Activated naive CD4-positive, alpha-beta T cell treated with anti-CD3 and anti-CD28 coated beads, Interleukin-2, amount 10 ng/mL, durations not matched to agents 7 days and 5 days (primary cell): ENCODE data around the gene ST3GAL2.

Source experiments
- CTCF ChIA-PET: fragments of 350-600 bp; sonication (Branson Sonifier 250); formaldehyde crosslinking; loops from one replicate; lab custom pipeline; 2021; ENCODE audit warnings: antibody characterized with exemption; lab: Charles Lee
- DNase-seq: peaks from one replicate; pipeline ENCODE4 v3.0.0-alpha.2; 2020
- H3K27ac Mint-ChIP-seq: one replicate; pipeline ENCODE4 v1.8.0; 2021; ENCODE audit warnings: mild to moderate bottlenecking, moderate library complexity, mixed read lengths
- H3K27me3 Mint-ChIP-seq: one replicate; pipeline ENCODE4 v1.8.0; 2021; ENCODE audit warnings: mild to moderate bottlenecking, mixed read lengths
- H3K36me3 Mint-ChIP-seq: one replicate; pipeline ENCODE4 v1.8.0; 2021; ENCODE audit warnings: mixed read lengths
- H3K4me1 Mint-ChIP-seq: one replicate; pipeline ENCODE4 v1.8.0; 2021; ENCODE audit warnings: mixed read lengths
- H3K4me3 Mint-ChIP-seq: one replicate; pipeline ENCODE4 v1.8.0; 2021; ENCODE audit warnings: mild to moderate bottlenecking, moderate library complexity, mixed read lengths
- H3K9me3 Mint-ChIP-seq: one replicate; pipeline ENCODE4 v1.8.0; 2021; ENCODE audit warnings: mixed read lengths

The ST3GAL2 gene

DNA sequence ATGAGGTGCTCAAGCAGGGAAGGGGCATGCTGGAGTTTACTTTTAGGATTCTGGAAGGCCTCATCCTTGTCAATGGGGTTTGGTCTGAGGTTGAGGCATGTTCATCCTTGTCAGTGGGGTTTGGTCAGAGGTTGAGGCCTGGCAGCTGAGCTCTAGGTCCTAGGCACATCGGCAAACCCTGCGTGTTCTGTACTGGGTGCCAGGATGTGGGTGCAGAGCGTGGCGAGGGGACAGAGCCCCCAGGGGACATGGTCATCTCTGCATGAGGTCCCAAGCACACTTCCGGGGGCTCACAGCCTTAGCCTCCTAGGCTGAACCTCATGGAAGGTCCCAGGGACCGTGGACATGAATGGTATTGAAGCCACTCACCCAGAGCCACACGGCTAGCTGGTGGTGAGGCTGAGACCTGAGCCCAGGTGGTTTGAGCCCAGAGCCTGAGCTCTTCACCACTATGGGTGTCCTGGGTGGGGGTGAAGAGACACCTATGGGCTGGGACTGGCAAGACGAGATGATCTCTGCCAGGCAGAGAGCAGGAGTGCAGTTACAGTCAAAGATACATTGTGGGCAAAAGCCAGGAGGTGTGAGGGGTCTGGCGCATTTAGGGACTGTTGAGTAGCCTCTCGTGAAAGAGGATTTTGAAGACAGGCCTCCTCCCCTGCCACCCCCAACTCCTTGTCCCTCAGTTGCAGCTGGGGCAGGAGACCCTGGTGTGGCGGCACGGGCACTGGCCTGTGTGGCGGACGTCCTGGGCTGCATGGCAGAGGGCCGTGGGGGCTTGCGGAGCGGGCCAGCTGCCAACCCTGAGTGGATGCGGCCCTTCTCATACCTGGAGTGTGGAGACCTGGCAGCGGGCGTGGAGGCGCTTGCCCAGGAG, 34.8 kb upstream of the ST3GAL2 start:
- Mint-ChIP-seq H3K4me1 (peaks cover 13% of the 10 kb centered on the region), H3K9me3 (no peaks in the 10 kb centered on the region), H3K27ac (no peak overlapping the region), H3K36me3 (peaks cover 7% of the 10 kb centered on the region), H3K4me3 (no peak overlapping the region), H3K27me3 (no peaks in the 10 kb centered on the region)
- CTCF ChIA-PET = interaction anchor here (0.7 to 1.5 kb wide), 3 partner anchors 16 to 104 kb away, joined by 3 read pairs; no protein-coding TSS in a partner anchor
- DNase-seq = peak; percentile 37

DNA sequence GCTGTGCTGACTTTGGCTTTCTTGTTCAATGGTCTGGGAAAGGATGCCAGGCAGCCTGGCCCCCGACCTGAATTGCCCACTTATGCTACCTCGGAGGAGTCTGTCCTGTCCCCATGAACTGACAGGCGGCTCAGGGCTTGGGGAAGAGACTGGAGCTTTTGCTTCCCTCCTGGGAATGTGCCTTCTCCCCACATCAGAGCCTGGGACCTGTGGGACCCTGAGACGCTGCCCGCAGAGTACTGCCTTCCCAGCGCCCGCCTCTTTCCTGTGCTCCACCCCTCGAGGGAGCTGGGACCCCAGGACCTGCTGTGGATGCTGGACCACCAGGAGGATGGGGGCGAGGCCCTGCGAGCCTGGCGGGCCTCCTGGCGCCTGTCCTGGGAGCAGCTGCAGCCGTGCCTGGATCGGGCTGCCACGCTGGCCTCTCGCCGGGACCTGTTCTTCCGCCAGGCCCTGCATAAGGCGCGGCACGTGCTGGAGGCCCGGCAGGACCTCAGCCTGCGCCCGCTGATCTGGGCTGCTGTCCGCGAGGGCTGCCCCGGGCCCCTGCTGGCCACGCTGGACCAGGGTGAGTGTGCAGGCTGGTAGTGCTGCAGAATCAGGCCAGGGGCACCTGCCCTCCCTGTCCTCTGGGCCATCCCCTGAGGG, 34.0 kb upstream of the ST3GAL2 start:
- H3K27me3 Mint-ChIP-seq = no peaks in the 10 kb centered on the region
- H3K36me3 Mint-ChIP-seq = peaks cover 7% of the 10 kb centered on the region
- no peak overlapping the region for H3K4me3 Mint-ChIP-seq
- H3K27ac Mint-ChIP-seq = no peak overlapping the region
- peaks cover 12% of the 10 kb centered on the region for H3K4me1 Mint-ChIP-seq
- CTCF ChIA-PET = interaction anchor here (0.6 to 1.5 kb wide), 3 partner anchors 17 to 1960 kb away, joined by 3 read pairs; no protein-coding TSS in a partner anchor
- H3K9me3 Mint-ChIP-seq = no peaks in the 10 kb centered on the region
- no peak for DNase-seq

DNA sequence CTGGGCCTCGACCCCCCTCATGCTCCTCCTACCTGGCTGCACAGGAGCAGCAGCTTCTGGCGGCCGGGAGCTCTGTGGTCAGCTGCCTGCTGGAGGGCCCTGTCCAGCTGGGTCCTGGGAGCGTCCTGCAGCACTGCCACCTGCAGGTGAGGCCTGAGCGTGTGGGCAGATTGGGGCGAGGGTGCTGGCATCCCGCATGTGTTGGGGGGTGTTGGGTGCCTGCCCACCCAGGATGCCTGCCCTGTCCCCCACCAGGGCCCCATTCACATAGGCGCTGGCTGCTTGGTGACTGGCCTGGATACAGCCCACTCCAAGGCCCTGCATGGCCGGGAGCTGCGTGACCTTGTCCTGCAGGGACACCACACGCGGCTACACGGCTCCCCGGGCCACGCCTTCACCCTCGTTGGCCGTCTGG, 32.0 kb upstream of the ST3GAL2 start:
- Mint-ChIP-seq H3K4me3 (no peak overlapping the region), H3K27ac (no peak overlapping the region), H3K27me3 (no peaks in the 10 kb centered on the region), H3K9me3 (no peaks in the 10 kb centered on the region), H3K4me1 (no peaks in the 10 kb centered on the region), H3K36me3 (no peaks in the 10 kb centered on the region)
- CTCF ChIA-PET = interaction anchor here (0.6 to 1.2 kb wide), 3 partner anchors 30 to 101 kb away, joined by 3 to 4 read pairs (median 3); no protein-coding TSS in a partner anchor
- no peak for DNase-seq

DNA sequence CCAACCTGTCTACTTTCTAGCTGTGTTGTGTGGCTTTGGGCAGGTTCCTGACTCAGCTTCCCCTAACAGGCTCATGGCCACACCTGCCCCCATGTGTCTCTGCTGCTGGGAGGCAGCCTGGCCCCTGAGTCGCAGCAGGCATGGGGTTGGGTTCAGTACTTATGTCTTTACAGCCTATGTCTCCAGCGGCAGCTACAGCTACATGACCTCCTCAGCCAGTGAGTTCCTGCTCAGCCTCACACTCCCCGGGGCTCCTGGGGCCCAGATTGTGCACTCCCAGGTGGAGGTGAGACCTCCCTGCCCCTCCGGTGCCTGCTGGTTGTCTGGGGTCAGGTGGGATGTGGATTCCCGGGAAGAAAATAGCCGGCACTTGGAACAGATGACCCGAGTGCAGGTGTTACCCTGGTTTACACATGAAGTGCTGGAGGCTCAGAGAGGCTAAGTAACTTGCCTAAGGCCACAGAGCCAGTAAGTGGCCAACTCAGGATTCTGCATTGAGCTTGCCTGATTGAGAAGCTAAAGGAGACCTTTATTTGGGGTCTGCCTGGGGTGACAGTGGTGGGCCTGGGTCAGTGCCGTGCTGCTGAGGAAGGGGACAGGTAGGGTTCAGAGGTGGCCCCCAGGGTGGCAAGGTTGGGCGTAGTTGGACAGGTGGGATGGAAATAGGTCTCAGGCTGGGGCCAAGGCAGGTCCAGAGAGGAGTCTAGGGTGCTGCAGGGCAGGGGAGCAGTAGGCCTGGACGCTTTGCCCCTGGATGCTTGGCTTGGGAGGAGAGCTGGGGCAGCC, 31.4 kb upstream of the ST3GAL2 start:
- Mint-ChIP-seq H3K4me1 (no peaks in the 10 kb centered on the region), H3K27ac (no peak overlapping the region), H3K4me3 (no peak overlapping the region), H3K9me3 (no peaks in the 10 kb centered on the region), H3K27me3 (no peaks in the 10 kb centered on the region), H3K36me3 (no peaks in the 10 kb centered on the region)
- no peak for DNase-seq
- CTCF ChIA-PET = interaction anchor here (0.6 to 1.2 kb wide), 3 partner anchors 31 to 101 kb away, joined by 3 to 4 read pairs (median 3); no protein-coding TSS in a partner anchor

DNA sequence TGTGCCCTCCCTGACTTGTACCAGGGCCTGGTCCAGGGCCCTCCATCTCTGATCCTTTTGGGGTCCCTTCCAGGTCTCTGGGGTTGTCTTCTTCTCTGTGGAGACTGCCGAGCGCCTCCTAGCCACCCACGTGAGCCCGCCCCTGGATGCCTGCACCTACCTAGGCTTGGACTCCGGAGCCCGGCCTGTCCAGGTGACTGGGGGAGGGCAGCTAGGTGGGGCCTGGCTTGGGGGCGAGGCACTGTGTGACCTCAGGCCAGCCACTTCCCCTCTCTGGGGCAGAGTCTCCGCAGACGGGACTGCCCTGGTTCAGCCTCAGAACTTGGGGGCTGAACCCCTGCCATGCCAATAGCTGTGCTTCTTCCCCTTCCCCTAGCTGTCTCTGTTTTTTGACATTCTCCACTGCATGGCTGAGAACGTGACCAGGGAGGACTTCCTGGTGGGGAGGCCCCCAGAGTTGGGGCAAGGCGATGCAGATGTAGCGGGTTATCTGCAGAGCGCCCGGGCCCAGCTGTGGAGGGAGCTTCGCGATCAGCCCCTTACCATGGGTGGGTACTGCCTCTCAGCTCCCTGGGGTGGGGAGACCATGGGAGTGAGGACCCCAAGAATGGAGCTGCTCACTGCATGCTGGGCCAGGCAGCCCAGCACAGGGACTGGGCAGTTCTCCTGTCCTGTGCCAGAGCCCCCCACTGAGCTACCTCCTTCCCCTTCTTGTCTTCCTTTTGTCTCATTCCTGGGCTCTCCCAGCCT, 30.1 kb upstream of the ST3GAL2 start:
- Mint-ChIP-seq H3K27me3 (no peaks in the 10 kb centered on the region), H3K4me3 (no peak overlapping the region)
- CTCF ChIA-PET = interaction anchor here (0.7 to 1.1 kb wide), 2 partner anchors 13 to 70 kb away, joined by 3 read pairs; no protein-coding TSS in a partner anchor

DNA sequence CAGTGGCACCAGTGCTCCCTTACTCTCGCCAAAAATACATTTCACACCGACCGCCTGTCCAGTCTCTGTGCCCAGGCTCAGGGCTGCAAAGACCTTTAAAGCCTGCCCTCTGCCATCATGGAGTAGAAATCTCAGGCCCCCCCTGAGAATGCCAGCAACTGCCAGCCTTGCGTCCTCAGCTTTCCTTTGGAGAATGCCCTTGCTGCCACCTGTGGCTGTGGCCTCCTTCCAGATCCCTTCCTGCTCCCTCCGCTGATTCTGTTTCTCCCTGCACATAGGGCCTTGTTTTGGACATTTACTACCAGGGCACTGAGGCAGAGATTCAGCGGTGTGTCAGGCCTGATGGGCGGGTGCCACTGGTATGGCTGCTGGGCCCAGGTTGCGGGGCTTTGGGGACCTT, 28.7 kb upstream of the ST3GAL2 start:
- Mint-ChIP-seq H3K27ac (no peak overlapping the region), H3K4me3 (no peak overlapping the region), H3K4me1 (no peaks in the 10 kb centered on the region), H3K27me3 (no peaks in the 10 kb centered on the region), H3K9me3 (no peaks in the 10 kb centered on the region), H3K36me3 (peaks cover 2% of the 10 kb centered on the region)
- no peak for DNase-seq
- CTCF ChIA-PET = no interaction called here

More for the DNA sequence above, 30.1 kb upstream of the ST3GAL2 start:
- H3K27ac Mint-ChIP-seq = no peak overlapping the region
- no peaks in the 10 kb centered on the region for H3K9me3 Mint-ChIP-seq
- peaks cover 2% of the 10 kb centered on the region for H3K36me3 Mint-ChIP-seq
- DNase-seq = no peak
- no peaks in the 10 kb centered on the region for H3K4me1 Mint-ChIP-seq

DNA sequence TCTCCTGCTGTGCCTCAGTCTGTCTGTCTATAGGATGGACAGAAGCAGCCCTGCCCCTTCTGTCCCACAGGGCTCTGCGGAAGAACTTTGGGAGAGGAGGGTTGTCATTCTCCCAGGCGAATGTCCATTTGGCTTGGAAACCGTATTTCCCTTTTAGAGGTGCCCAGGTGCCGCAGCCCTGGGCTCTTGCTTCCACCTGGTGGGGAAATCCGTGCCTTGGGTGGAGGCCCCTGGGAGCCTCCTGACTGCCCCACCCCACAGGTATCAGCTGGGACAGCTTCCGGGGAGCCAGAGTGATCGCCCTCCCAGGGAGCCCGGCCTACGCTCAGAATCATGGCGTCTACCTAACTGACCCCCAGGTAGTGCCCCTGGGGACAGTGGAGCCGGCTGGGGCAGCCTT, 28.2 kb upstream of the ST3GAL2 start:
- no peak for DNase-seq
- H3K36me3 Mint-ChIP-seq = peaks cover 2% of the 10 kb centered on the region
- H3K27me3 Mint-ChIP-seq = no peaks in the 10 kb centered on the region
- no peak overlapping the region for H3K4me3 Mint-ChIP-seq
- no peaks in the 10 kb centered on the region for H3K4me1 Mint-ChIP-seq
- CTCF ChIA-PET = interaction anchor here (1.3 kb wide), 1 partner anchor 97 kb away, joined by 4 read pairs; no protein-coding TSS in a partner anchor
- H3K9me3 Mint-ChIP-seq = no peaks in the 10 kb centered on the region
- H3K27ac Mint-ChIP-seq = no peak overlapping the region

DNA sequence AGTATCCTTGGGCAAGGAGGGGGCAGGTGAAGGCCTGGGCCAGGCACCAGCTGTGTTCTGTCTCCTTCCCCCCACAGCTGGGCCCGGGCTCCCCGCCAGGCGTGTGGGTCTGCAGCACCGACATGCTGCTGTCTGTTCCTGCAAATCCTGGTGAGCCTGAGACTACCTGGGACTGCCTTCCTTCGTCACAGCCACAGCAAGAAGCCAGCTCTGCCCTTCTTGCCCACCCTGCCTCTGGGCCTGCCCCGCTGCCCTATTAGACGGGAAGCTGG, 27.8 kb upstream of the ST3GAL2 start:
- CTCF ChIA-PET = interaction anchor here (1.1 to 1.3 kb wide), 2 partner anchors 86 to 97 kb away, joined by 4 read pairs; no protein-coding TSS in a partner anchor
- H3K36me3 Mint-ChIP-seq = peaks cover 2% of the 10 kb centered on the region
- no peak for DNase-seq
- H3K9me3 Mint-ChIP-seq = no peaks in the 10 kb centered on the region
- no peaks in the 10 kb centered on the region for H3K27me3 Mint-ChIP-seq
- no peak overlapping the region for H3K27ac Mint-ChIP-seq
- H3K4me3 Mint-ChIP-seq = no peak overlapping the region
- no peaks in the 10 kb centered on the region for H3K4me1 Mint-ChIP-seq

DNA sequence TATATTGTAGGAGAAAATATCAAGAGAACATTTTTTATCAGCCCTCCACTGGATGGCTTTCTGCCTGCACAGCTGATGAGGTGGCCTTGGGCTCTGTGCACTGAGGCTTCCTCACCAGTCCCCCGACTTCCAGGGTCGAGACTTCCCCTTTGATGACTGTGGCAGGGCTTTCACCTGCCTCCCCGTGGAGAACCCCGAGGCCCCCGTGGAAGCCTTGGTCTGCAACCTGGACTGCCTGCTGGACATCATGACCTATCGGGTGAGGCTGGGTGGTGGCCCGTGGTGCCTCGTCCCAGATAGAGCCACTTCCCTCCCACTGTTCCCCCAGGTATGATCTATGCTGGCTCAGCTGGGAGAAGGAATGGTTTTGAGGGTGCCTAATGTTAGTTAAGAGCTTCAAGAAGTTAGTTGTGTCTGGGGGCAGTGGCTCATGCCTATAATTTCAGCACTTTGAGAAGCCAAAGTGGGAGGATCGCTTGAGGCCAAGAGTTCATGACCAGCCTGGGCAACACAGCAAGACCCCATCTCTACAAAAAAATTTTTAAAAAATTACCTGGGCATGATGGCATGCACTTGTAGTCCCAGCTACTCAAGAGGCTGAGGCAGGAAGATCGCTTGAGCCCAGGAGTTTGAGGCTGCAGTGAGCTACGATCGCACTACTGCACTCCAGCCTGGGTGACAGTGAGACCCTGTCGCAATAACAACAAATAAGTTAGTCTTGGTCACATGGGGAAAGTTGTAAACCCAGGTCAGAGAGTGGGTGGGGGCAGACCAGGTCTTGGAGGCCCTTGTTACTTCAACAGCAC, 27.3 kb upstream of the ST3GAL2 start:
- no peak for DNase-seq
- Mint-ChIP-seq H3K27ac (no peak overlapping the region), H3K4me3 (no peak overlapping the region), H3K4me1 (no peaks in the 10 kb centered on the region), H3K27me3 (no peaks in the 10 kb centered on the region), H3K9me3 (no peaks in the 10 kb centered on the region), H3K36me3 (peaks cover 2% of the 10 kb centered on the region)
- CTCF ChIA-PET = interaction anchor here (1.1 to 1.3 kb wide), 2 partner anchors 85 to 96 kb away, joined by 4 read pairs; no protein-coding TSS in a partner anchor

DNA sequence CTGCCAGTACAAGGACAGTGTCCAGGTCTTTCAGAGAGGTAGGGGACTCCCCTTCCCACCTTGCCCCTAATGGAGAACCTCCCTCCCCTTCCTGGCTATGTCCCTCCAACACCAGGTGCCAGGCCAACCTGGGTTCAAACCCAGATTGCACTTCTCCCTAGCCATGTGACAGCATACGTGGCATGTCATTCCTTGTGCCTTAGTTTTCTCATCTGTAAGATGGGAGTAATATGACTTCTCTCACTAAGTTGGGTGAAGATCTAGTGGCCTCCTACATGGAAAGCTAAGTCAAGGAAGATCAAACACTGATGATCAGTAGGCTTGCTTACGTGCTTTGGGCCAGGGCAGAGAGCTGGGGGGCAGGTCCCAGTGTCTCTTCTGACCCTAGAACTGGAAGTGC, 24.3 kb upstream of the ST3GAL2 start:
- no peaks in the 10 kb centered on the region for H3K9me3 Mint-ChIP-seq
- CTCF ChIA-PET = no interaction called here
- no peaks in the 10 kb centered on the region for H3K4me1 Mint-ChIP-seq
- no peak overlapping the region for H3K27ac Mint-ChIP-seq
- no peaks in the 10 kb centered on the region for H3K27me3 Mint-ChIP-seq
- no peak for DNase-seq
- H3K36me3 Mint-ChIP-seq = peaks cover 2% of the 10 kb centered on the region
- H3K4me3 Mint-ChIP-seq = no peak overlapping the region

DNA sequence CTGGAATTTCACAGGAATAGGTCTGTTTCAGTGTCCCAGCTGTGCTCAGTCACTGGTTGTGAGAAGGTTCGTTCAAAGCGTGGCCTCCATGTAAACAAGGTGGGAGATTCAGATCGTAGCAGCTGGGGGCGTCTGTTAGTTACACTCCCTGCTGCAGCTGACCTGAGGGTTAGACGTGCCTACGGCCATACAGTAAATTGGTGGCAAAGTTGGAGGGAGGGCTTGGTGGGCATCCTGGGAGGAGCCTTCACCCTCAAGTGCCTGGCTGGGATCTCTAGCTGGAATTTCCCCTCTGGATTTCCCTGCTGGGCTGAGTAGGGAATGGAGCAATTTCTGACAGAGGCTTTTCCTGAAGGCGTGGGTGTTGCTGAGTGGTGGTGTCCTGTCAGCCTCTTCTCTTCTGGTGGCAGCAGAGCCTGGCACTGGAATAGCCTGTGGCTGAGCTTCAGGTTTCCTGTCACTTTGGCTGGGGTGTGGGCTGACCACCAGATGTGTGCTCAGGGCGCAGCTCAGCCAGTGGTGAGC, 21.9 kb upstream of the ST3GAL2 start:
- peaks cover 5% of the 10 kb centered on the region for H3K4me1 Mint-ChIP-seq
- no peaks in the 10 kb centered on the region for H3K9me3 Mint-ChIP-seq
- no peak overlapping the region for H3K4me3 Mint-ChIP-seq
- H3K27me3 Mint-ChIP-seq = no peaks in the 10 kb centered on the region
- H3K27ac Mint-ChIP-seq = no peak overlapping the region
- CTCF ChIA-PET = no interaction called here
- peaks cover 2% of the 10 kb centered on the region for H3K36me3 Mint-ChIP-seq
- DNase-seq = no peak

DNA sequence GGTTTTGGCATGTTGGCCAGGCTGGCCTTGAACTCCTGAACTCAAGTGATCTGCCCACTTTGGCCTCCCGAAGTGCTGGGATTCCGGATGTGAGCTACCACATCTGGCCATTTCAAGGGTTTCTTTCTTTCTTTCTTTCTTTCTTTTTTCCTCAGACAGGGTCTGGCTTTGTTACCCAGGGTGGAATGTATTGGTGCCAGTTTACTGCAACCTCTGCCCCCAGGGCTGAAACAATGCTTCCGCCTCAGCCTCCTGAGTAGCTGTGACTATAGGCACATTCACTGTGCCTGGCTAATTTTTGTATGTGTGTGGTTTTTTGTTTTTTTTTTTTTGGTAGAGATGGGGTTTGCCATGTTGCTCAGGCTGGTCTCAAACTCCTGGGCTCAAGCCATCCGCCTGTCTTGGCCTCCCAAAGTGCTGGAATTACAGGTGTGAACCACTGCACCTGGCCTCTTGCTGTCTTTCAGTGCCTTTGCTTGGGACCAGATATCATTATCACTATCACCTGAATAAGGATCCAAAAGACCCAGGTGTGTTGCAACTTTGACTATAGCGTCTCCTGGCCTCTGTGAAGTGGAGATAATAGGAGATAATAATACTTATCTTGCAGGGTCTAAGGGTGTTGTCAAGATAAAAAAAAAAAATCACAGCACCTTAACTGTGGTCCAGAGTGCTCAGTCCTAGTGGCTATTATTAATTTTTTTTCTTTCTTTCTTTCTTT, 18.7 kb upstream of the ST3GAL2 start:
- peaks cover 25% of the 10 kb centered on the region for H3K4me1 Mint-ChIP-seq
- no peaks in the 10 kb centered on the region for H3K27me3 Mint-ChIP-seq
- H3K27ac Mint-ChIP-seq = no peak overlapping the region
- no peak overlapping the region for H3K4me3 Mint-ChIP-seq
- no peaks in the 10 kb centered on the region for H3K9me3 Mint-ChIP-seq
- CTCF ChIA-PET = no interaction called here
- no peaks in the 10 kb centered on the region for H3K36me3 Mint-ChIP-seq
- DNase-seq = no peak
